Fibroblast of lung (primary cell): ENCODE results near the gene DDX59. TPM values are rescaled to one million over a fixed set of nuclear protein-coding genes. Genes with fewer than 3 reads are reported as not detected.

ENCODE experiments used
- DNase-seq, 2 donors: peaks; one replicate each; pipeline versions ENCODE4 v3.0.0 to v3.0.0-alpha.2; 2010; ENCODE audit warnings: low read depth in 2 of 2
- H2AFZ ChIP-seq: 2 replicates; pipeline ENCODE4 v1.5.1; 2012; ENCODE audit warnings: low read length, control low read depth, inconsistent platforms
- H3K27ac ChIP-seq: 2 replicates; pipeline ENCODE4 v1.5.1; 2011; ENCODE audit warnings: low read length, control low read depth; ENCODE audit not compliant: insufficient read depth
- H3K27me3 ChIP-seq: 2 replicates; pipeline ENCODE4 v1.5.1; 2011; ENCODE audit warnings: mild to moderate bottlenecking, low read length; ENCODE audit not compliant: control insufficient read depth, insufficient read depth
- H3K36me3 ChIP-seq: 2 replicates; pipeline ENCODE4 v1.5.1; 2011; ENCODE audit warnings: low read length; ENCODE audit not compliant: control insufficient read depth, insufficient read depth
- H3K4me1 ChIP-seq: 2 replicates; pipeline ENCODE4 v1.5.1; 2011; ENCODE audit warnings: low read length; ENCODE audit not compliant: control insufficient read depth, insufficient read depth; ENCODE audit errors: extremely low read depth
- H3K4me2 ChIP-seq: 2 replicates; pipeline ENCODE4 v1.5.1; 2011; ENCODE audit warnings: low read length, control low read depth; ENCODE audit not compliant: insufficient read depth; ENCODE audit errors: extremely low read depth
- H3K4me3 ChIP-seq, 4 experiments: fragments of 200-600 bp in 1 of 4; sonication (generic) in 1 of 4; replicated peaks in 1 of 4; 2 replicates each; pipeline ENCODE4 v1.5.1; 2011 to 2016; ENCODE audit warnings: low read length in 4 of 4, low read depth in 3 of 4, mild to moderate bottlenecking in 3 of 4, control low read depth in 2 of 4, inconsistent platforms in 1 of 4, mixed read lengths in 1 of 4; ENCODE audit not compliant: insufficient read depth in 1 of 4; ENCODE audit errors: control extremely low read depth in 1 of 4
- H3K79me2 ChIP-seq: 2 replicates; pipeline ENCODE4 v1.5.1; 2012; ENCODE audit warnings: mild to moderate bottlenecking, low read length, inconsistent platforms; ENCODE audit not compliant: control insufficient read depth, insufficient read depth
- H3K9ac ChIP-seq: 2 replicates; pipeline ENCODE4 v1.5.1; 2011; ENCODE audit warnings: mild to moderate bottlenecking, low read length, control low read depth; ENCODE audit not compliant: insufficient read depth
- H3K9me3 ChIP-seq: 2 replicates; pipeline ENCODE4 v1.5.1; 2012; ENCODE audit warnings: low read depth, low read length; ENCODE audit not compliant: control insufficient read depth, insufficient read depth
- H4K20me1 ChIP-seq: 2 replicates; pipeline ENCODE4 v1.5.1; 2011; ENCODE audit warnings: low read length; ENCODE audit not compliant: control insufficient read depth, insufficient read depth; ENCODE audit errors: extremely low read depth
- EZH2 ChIP-seq: IDR thresholded peaks from 2 replicates; pipeline ENCODE4 v1.5.1; 2012; ENCODE audit warnings: low read length, control low read depth, mild to moderate bottlenecking; ENCODE audit errors: missing control alignments
- polyA plus RNA-seq, 2 donors: library from polyadenylated mRNA; depleted of rRNA in 1 of 2; stranded (reverse) in 1 of 2; unstranded in 1 of 2; fragments of >200 nt; gene quantifications; 2 replicates each; pipeline ENCODE4 v1.2.1, GENCODE V29; 2011 to 2012; ENCODE audit warnings: missing spikeins in 1 of 2
- total RNA-seq: library from RNA; depleted of rRNA; stranded (reverse); fragments of >200 nt; gene quantifications from 2 replicates; pipeline ENCODE4 v1.2.1, GENCODE V29; 2014
- TF ChIP-seq, protein P1 (sequence below), 2 donors: IDR thresholded peaks in 1 of 2; conservative IDR thresholded peaks in 1 of 2; 1 replicate in 1 of 2; 2 replicates in 1 of 2; pipeline ENCODE4 v1.5.1; 2011 to 2012; ENCODE audit warnings: low read length in 2 of 2, control low read depth in 1 of 2, inconsistent platforms in 1 of 2, low read depth in 1 of 2, mild to moderate bottlenecking in 1 of 2

The DDX59 gene
- total and polyA plus RNA-seq, 2 donors (not counting 1 experiment from before 2014, with no cell fraction given), result 14.0 to 18.7 TPM

- H2AFZ ChIP-seq, result no peak overlapping the region
- H3K9ac ChIP-seq, result no peak overlapping the region
- H3K27ac ChIP-seq, result no peak overlapping the region
- H3K4me2 ChIP-seq, result no peak overlapping the region
- TF ChIP-seq, protein P1, sequence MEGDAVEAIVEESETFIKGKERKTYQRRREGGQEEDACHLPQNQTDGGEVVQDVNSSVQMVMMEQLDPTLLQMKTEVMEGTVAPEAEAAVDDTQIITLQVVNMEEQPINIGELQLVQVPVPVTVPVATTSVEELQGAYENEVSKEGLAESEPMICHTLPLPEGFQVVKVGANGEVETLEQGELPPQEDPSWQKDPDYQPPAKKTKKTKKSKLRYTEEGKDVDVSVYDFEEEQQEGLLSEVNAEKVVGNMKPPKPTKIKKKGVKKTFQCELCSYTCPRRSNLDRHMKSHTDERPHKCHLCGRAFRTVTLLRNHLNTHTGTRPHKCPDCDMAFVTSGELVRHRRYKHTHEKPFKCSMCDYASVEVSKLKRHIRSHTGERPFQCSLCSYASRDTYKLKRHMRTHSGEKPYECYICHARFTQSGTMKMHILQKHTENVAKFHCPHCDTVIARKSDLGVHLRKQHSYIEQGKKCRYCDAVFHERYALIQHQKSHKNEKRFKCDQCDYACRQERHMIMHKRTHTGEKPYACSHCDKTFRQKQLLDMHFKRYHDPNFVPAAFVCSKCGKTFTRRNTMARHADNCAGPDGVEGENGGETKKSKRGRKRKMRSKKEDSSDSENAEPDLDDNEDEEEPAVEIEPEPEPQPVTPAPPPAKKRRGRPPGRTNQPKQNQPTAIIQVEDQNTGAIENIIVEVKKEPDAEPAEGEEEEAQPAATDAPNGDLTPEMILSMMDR (conservative IDR thresholded peaks at IDR 0.05 in 1 of 2, IDR thresholded peaks at IDR 0.05 in 1 of 2; ENCODE audit: low read depth in 1 of 2, low read length in 2 of 2), result no peak
- no peak for TF ChIP-seq EZH2
- peaks cover 4% of the 10 kb centered on the region for H3K79me2 ChIP-seq
- no peaks in the 10 kb centered on the region for H3K9me3 ChIP-seq
- no peaks in the 10 kb centered on the region for H4K20me1 ChIP-seq
- peak in 1 of 2 donors; percentile 21 for DNase-seq
- peaks cover 4% of the 10 kb centered on the region for H3K36me3 ChIP-seq
- H3K27me3 ChIP-seq, result no peaks in the 10 kb centered on the region
- H3K4me3 ChIP-seq, result no peak overlapping the region
- H3K4me1 ChIP-seq, result peaks cover 3% of the 10 kb centered on the region
These were observed 3.8 kb downstream of the DDX59 start for GRCh38 chr1:200665861-200666260.

DNA sequence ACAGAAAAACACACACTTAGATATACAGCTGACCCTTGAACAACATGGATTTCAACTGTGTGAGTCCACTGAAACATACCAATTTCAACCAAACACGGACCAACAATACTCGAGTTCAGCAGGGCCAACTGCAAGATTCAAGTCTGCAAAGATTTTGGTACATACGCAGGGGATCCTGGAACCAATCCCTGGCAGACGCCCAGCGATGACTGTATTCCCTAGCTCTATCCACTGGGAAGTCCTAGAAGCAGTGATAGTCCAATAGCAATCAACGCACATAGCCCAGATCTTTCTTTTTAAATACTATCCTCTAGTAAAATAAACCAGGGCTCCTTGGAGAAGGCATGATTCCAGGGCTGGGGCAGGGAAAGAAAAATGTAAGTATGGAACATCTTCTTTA lies 9.0 kb downstream of the DDX59 start:
- TF ChIP-seq, protein P1 (conservative IDR thresholded peaks at IDR 0.05 in 1 of 2, IDR thresholded peaks at IDR 0.05 in 1 of 2; ENCODE audit: low read depth in 1 of 2, low read length in 2 of 2), result no peak
- no peak for TF ChIP-seq EZH2
- no peak overlapping the region for H3K9ac ChIP-seq
- no peaks in the 10 kb centered on the region for H3K79me2 ChIP-seq
- H3K4me3 ChIP-seq, result no peak overlapping the region
- H3K27ac ChIP-seq, result no peak overlapping the region
- H3K27me3 ChIP-seq, result no peaks in the 10 kb centered on the region
- no peaks in the 10 kb centered on the region for H4K20me1 ChIP-seq
- H3K9me3 ChIP-seq, result no peaks in the 10 kb centered on the region
- H2AFZ ChIP-seq, result no peak overlapping the region
- H3K36me3 ChIP-seq, result peaks cover 7% of the 10 kb centered on the region
- H3K4me1 ChIP-seq, result no peaks in the 10 kb centered on the region
- no peak for DNase-seq
- no peak overlapping the region for H3K4me2 ChIP-seq

GRCh38 chr1:200659269-200659668 lies 10.4 kb downstream of the DDX59 start:
- no peaks in the 10 kb centered on the region for H4K20me1 ChIP-seq
- no peak overlapping the region for H3K9ac ChIP-seq
- no peak overlapping the region for H3K27ac ChIP-seq
- H3K4me2 ChIP-seq, result no peak overlapping the region
- H3K9me3 ChIP-seq, result no peaks in the 10 kb centered on the region
- H3K27me3 ChIP-seq, result no peaks in the 10 kb centered on the region
- no peak overlapping the region for H3K4me3 ChIP-seq
- H3K4me1 ChIP-seq, result no peaks in the 10 kb centered on the region
- TF ChIP-seq EZH2, result no peak
- TF ChIP-seq, protein P1 (conservative IDR thresholded peaks at IDR 0.05 in 1 of 2, IDR thresholded peaks at IDR 0.05 in 1 of 2; ENCODE audit: low read depth in 1 of 2, low read length in 2 of 2), result no peak
- peak in 1 of 2 donors; percentile 76 for DNase-seq
- no peak overlapping the region for H2AFZ ChIP-seq
- H3K36me3 ChIP-seq, result peaks cover 7% of the 10 kb centered on the region
- H3K79me2 ChIP-seq, result no peaks in the 10 kb centered on the region
